Kidney (tissue), 14 donors: ENCODE data around the gene CD8B2. TPM values are rescaled to one million over a fixed set of nuclear protein-coding genes. Genes with fewer than 3 reads are reported as not detected.
"Not testable (repeated sequence)": the region's sequence is repeated elsewhere in the genome, so short reads cannot be mapped to it uniquely, and the experiment has no call there.

Experiments
- DNase-seq, 5 donors: peaks; one replicate each; pipeline ENCODE4 v3.0.0-alpha.2; 2013 to 2020
- FAIRE-seq: peaks from 2 replicates; lab custom pipeline; 2012; peaks lifted over from hg19 to GRCh38; lab: Jason Lieb, UNC
- H3K27ac ChIP-seq, 2 donors: one replicate each; pipeline ENCODE4 v1.7.0; 2013; ENCODE audit warnings: low read depth in 2 of 2, low read length in 2 of 2, inconsistent platforms in 1 of 2
- H3K27me3 ChIP-seq: one replicate; pipeline ENCODE4 v1.7.1; 2013; ENCODE audit warnings: low read length, inconsistent platforms; ENCODE audit not compliant: control insufficient read depth, insufficient read depth
- H3K36me3 ChIP-seq, 3 donors: one replicate each; pipeline versions ENCODE4 v1.7.0 to v1.7.1; 2013; ENCODE audit warnings: low read length in 3 of 3, control low read depth in 1 of 3, inconsistent platforms in 1 of 3; ENCODE audit not compliant: insufficient read depth in 3 of 3, control insufficient read depth in 2 of 3
- H3K4me1 ChIP-seq, 3 donors: one replicate each; pipeline versions ENCODE4 v1.7.0 to v1.7.1; 2013; ENCODE audit warnings: low read length in 3 of 3, inconsistent platforms in 1 of 3, low read depth in 1 of 3; ENCODE audit not compliant: control insufficient read depth in 2 of 3, insufficient read depth in 2 of 3
- H3K4me3 ChIP-seq, 3 donors: one replicate each; pipeline versions ENCODE4 v1.7.0 to v1.8.1; 2013; ENCODE audit warnings: low read length in 3 of 3, control low read depth in 1 of 3, inconsistent platforms in 1 of 3
- H3K9ac ChIP-seq, 3 donors: one replicate each; pipeline versions ENCODE4 v1.7.0 to v1.7.1; 2013; ENCODE audit warnings: low read length in 3 of 3, control low read depth in 1 of 3, inconsistent platforms in 1 of 3
- H3K9me3 ChIP-seq, 3 donors: one replicate each; pipeline versions ENCODE4 v1.7.0 to v1.7.1; 2013; ENCODE audit warnings: low read length in 3 of 3, control low read depth in 1 of 3, inconsistent platforms in 1 of 3; ENCODE audit not compliant: control insufficient read depth in 2 of 3, insufficient read depth in 1 of 3
- CTCF ChIP-seq: IDR thresholded peaks from 3 replicates; pipeline ENCODE4 v1.5.1; 2012; ENCODE audit warnings: mild to moderate bottlenecking, moderate library complexity, borderline replicate concordance; ENCODE audit not compliant: insufficient read depth; ENCODE audit errors: extremely low read depth
- intact Hi-C: fragments of 100-400 bp; cut with DNase I; formaldehyde crosslinking; loops from one replicate; pipeline ENCODE4 v1.11.1; 2022
- polyA plus RNA-seq: library from polyadenylated mRNA; stranded (reverse); fragments of 350-450 nt; fragmentation: Illumina TruSeq; extraction: RNeasy Lipid Tissue Mini Kit (QIAGEN cat#74804); gene quantifications from one replicate; pipeline ENCODE4 v1.2.3, GENCODE V29; 2014; ENCODE audit warnings: low read depth, low replicate concordance; ENCODE audit not compliant: insufficient read depth
- total RNA-seq: library from RNA; stranded (reverse); fragmentation: NEBNext Ultra II Directional; extraction: Animal tissue kit (Norgen Biotek cat#: 25700); gene quantifications from one replicate; pipeline ENCODE4 v1.2.1, GENCODE V29; 2021
- donor health status: control.
- donor health status: control.
- donor health status: control.
- donor health status: control.
- donor health status: control.
- donor health status: DM: yes; HTN: yes; CAD: no.
- donor health status: Normal renal cell carcinoma (clear cell type).

The CD8B2 gene
- total and polyA plus RNA-seq, 2 donors from 2014 or later = 0.09 to 0.71 TPM

GRCh38 chr2:106566050-106566449 is 78.9 kb downstream of the CD8B2 start:
- H3K4me1 ChIP-seq = peaks cover 0 to 7% (median 5%) of the 10 kb centered on the region in 3 donors
- H3K27ac ChIP-seq = no peak overlapping the region
- intact Hi-C loops = no loop called here
- no peak overlapping the region for H3K9ac ChIP-seq
- no peaks in the 10 kb centered on the region for H3K27me3 ChIP-seq
- FAIRE-seq (no peak), DNase-seq (no peak)
- no peak overlapping the region for H3K4me3 ChIP-seq
- H3K9me3 ChIP-seq = no peaks in the 10 kb centered on the region
- H3K36me3 ChIP-seq = no peaks in the 10 kb centered on the region
- TF ChIP-seq CTCF = no peak

GRCh38 chr2:106566484-106566883 is 79.3 kb downstream of the CD8B2 start:
- H3K27ac ChIP-seq, H3K9me3 ChIP-seq, H3K4me3 ChIP-seq, H3K27me3 ChIP-seq, FAIRE-seq, H3K4me1 ChIP-seq, H3K36me3 ChIP-seq, DNase-seq, intact Hi-C loops, H3K9ac ChIP-seq: not testable (repeated sequence)

- no peak overlapping the region for H3K27ac ChIP-seq
- intact Hi-C loops = no loop called here
- H3K9ac ChIP-seq = no peak overlapping the region
- DNase-seq (no peak), FAIRE-seq (no peak)
- H3K27me3 ChIP-seq = no peaks in the 10 kb centered on the region
- TF ChIP-seq CTCF = no peak
- H3K36me3 ChIP-seq = no peaks in the 10 kb centered on the region
- H3K9me3 ChIP-seq = no peaks in the 10 kb centered on the region
- peaks cover 0 to 3% (median 0%) of the 10 kb centered on the region in 3 donors for H3K4me1 ChIP-seq
- no peak overlapping the region for H3K4me3 ChIP-seq
These were observed 83.2 kb downstream of the CD8B2 start for GRCh38 chr2:106570316-106570715.

Other genes starting within 250 kb of the CD8B2 start
- 0.19 TPM for gene RGPD3, start 19.0 kb upstream of the CD8B2 start, total RNA-seq
- 0.41 TPM for gene RGPD3, start 19.0 kb upstream of the CD8B2 start, polyA plus RNA-seq